Left renal pelvis (tissue), 4 donors: ENCODE results near the gene CCDC9. TPM values are rescaled to one million over a fixed set of nuclear protein-coding genes. Genes with fewer than 3 reads are reported as not detected.
"Not testable (repeated sequence)": the region's sequence is repeated elsewhere in the genome, so short reads cannot be mapped to it uniquely, and the experiment has no call there.

Experiments
- DNase-seq, 4 donors: peaks; one replicate each; pipeline ENCODE4 v3.0.0-alpha.2; 2013; ENCODE audit warnings: low read depth in 4 of 4, low spot score in 3 of 4
- polyA plus RNA-seq, 4 donors: library from polyadenylated mRNA; unstranded; fragments of 120-200 nt; gene quantifications; one replicate each; pipeline ENCODE4 v1.2.1, GENCODE V29; 2013; ENCODE audit not compliant: insufficient read length in 4 of 4

CCDC9 gene
- polyA plus RNA-seq, 4 donors, result 20.9 to 32.2 (median 23.7) TPM

- DNase-seq, result no peak
These were observed 24.0 kb downstream of the CCDC9 start for GRCh38 chr19:47280183-47280797.

- DNase-seq, result no peak
These were observed 27.2 kb downstream of the CCDC9 start for GRCh38 chr19:47283405-47284059.

- DNase-seq, result peak in 1 of 4 donors; percentile 56
These were observed 28.1 kb downstream of the CCDC9 start for GRCh38 chr19:47284324-47284899.

GRCh38 chr19:47296036-47296435 is 39.7 kb downstream of the CCDC9 start:
- peak in 2 of 4 donors; percentile 53 to 54 for DNase-seq

GRCh38 chr19:47300867-47301266 is 44.5 kb downstream of the CCDC9 start:
- not testable (repeated sequence) for DNase-seq

GRCh38 chr19:47302249-47302648 is 45.9 kb downstream of the CCDC9 start:
- no peak for DNase-seq

GRCh38 chr19:47303966-47304365 is 47.6 kb downstream of the CCDC9 start:
- DNase-seq, result no peak

GRCh38 chr19:47305309-47305751 is 49.0 kb downstream of the CCDC9 start:
- peak in 1 of 4 donors; percentile 22 for DNase-seq

- DNase-seq, result no peak
These were observed 50.0 kb downstream of the CCDC9 start for GRCh38 chr19:47306303-47306702.

GRCh38 chr19:47309038-47309437 is 52.7 kb downstream of the CCDC9 start:
- no peak for DNase-seq

GRCh38 chr19:47309608-47310007 is 53.3 kb downstream of the CCDC9 start, which contains the start of gene C5AR1:
C5AR1 (plus strand) TSS chr19:47309861; CDS start chr19:47309896, 35 bp downstream.
- DNase-seq, result no peak

GRCh38 chr19:47310323-47310722 is 54.0 kb downstream of the CCDC9 start:
- DNase-seq, result no peak

- no peak for DNase-seq
These were observed 54.5 kb downstream of the CCDC9 start for GRCh38 chr19:47310819-47311218.

GRCh38 chr19:47312366-47313006 is 56.2 kb downstream of the CCDC9 start:
- no peak for DNase-seq

GRCh38 chr19:47313754-47314295 is 57.5 kb downstream of the CCDC9 start:
- DNase-seq, result no peak

- DNase-seq, result no peak
These were observed 58.9 kb downstream of the CCDC9 start for GRCh38 chr19:47315125-47315821.

GRCh38 chr19:47316513-47316912 is 60.2 kb downstream of the CCDC9 start:
- DNase-seq, result no peak

GRCh38 chr19:47319923-47320871 is 63.9 kb downstream of the CCDC9 start:
- no peak for DNase-seq
